GOT3 (cell line): Measurements from ENCODE around the gene TPST2.
A peak's percentile ranks its signal among the peaks of the same experiment; 100 is the strongest.
"Not testable (repeated sequence)": the region's sequence is repeated elsewhere in the genome, so short reads cannot be mapped to it uniquely, and the experiment has no call there.

ENCODE experiments used
- DNase-seq: peaks from one replicate; lab custom pipeline; 2025; ENCODE audit warnings: mixed read lengths; lab: John Stamatoyannopoulos, UW

The TPST2 gene

DNA sequence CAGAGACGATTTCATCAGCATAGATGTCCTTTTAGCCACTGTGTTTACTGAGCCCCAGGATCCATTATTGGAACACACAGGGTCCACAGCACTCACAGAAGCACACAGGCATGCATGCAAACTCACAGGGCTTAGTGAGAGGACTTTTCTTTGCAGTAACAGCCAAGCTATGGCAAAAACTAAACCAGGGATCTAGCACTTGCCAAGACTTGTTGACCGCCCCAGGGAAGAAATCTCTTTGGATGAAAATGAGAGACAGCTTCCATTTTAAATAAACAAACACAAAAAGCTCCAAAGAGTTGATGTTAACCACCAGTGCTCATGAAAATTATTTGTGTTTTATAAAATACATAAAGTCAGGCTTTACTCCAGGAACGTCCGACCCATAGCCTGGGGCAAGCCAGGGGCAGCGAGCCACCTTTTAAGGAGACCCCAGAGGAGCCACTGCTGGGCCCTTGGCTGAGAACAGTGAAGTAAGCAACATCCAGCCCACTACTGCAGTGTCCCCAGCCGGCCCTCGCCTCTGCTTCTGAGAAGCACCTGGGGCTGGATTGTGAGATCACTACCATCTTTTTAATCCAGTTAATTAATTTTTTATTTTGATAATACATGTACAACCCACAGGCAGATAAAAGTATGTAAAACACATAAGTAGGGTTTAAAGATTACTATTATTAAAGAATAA lies 55.6 kb downstream of the TPST2 start:
- no peak for DNase-seq

DNA sequence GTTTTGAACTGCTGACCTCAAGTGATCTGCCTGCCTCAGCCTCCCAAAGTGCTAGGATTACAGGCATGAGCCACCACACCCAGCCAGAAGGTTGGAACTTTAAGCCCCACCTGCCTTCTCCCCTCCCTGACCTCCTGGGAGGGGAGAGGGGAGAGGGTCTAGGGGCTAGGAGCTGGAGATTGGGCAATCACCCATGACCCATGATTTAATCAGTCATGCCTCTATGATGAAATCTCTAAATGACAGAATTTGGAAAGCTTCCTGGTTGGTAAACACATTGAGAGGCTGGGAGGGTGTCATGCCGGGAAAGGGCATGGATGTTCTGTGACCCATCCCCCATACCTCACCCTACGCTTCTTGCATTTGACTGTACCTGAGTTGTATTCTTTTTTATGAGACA lies 60.6 kb downstream of the TPST2 start:
- no peak for DNase-seq

DNA sequence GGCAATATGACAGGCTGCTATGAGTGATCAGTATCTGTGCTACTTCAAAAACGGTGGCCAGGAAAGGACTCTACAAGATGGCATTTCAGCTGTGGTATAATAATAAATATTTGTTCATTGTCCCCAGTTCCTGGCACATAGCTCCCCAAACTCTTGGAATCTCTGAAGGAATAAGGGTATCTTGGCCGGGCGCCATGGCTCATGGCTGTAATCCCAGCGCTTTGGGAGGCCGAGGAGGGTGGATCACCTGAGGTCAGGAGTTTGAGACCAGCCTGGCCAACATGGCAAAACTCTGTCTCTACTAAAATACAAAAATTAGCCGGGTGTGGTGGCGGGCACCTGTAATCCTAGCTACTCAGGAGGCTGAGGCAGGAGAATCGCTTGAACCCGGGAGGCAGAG lies 61.4 kb downstream of the TPST2 start:
- not testable (repeated sequence) for DNase-seq

GRCh38 chr22:26527574-26528465 lies 62.1 kb downstream of the TPST2 start:
- no peak for DNase-seq

DNA sequence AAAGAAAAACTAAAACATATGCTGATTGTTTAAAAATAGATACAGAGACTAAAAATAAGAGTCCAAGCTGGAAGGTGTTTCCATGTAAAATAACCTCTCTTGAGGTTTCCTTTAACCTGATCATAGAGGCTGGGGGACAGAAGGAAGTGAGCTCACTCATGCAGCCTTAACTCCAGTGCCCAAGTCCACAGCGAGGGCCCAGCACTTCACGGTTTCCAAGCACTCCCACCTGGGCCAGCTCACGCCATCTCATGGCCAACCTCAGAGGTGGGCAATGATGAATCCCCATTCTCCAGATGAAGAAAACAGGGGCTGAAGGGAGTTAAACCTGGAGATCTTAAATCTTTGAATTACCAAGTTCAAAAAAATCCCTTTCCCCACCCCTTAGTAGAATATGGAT lies 62.8 kb downstream of the TPST2 start:
- no peak for DNase-seq

DNA sequence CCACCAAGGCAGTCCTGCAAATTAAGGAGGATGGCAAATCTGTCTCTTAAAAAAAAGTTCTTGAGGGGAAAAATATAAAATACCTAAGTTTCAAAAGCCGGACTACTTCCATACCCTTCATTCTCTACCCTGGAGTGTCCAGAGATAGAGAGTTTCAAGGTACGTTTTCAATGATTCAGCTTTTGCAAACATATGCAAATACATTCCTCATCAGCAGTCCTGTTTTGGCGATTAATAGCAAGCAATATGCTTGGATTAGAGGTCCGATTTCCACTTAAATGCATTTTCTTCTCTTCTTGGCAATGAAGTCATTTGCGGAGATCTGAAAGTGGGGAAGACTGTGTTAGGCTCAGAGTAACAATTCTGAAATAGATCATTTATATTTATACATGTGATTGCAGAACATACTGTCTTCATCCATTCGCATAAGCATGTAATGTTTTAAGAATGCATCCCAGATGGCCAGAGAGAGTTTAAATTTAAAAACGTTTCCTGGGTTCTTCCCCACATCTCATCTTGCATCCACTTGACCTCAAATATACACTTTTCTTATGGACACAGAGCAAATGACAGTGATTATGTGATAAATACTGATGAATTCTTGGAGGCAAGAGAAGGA lies 63.9 kb downstream of the TPST2 start:
- DNase-seq, result no peak

DNA sequence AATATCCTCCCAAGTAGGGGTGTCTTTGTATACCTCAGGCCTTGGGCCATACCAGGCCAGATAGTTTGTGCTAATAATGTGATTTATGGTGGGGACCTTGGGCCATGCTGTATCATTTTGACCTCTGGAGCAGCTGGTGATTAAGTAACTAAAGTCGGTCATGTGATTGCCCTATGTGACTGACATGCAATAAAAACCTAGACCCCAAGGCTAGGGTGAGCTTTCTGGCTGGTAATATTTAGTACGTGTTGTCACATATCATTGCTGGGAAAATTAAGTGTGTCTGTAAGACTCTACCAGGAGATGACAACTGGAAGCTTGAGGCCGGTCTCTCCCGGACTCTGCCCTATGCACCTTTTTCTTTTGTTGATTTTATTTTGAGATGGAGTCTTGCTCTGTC lies 65.1 kb downstream of the TPST2 start:
- DNase-seq, result no peak

GRCh38 chr22:26522592-26522991 lies 67.3 kb downstream of the TPST2 start:
- no peak for DNase-seq

DNA sequence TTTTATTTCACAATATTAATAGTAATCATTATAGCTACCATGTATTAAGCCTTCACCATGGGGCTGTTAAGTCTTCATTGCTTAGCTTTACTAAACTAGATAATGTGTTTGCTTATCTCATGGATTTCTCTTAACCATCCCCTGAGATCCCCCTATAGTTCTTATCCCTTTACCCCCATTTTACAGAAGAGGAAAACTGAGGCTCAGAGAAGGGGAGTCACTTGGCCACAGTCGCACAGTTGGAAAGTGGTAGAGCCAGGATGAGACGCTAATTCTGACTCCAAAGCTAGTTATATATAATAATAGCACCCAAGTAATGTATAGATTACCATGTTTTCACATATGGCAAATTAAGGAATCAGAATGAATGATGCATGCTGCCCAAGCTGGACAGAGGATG lies 67.9 kb downstream of the TPST2 start:
- DNase-seq, result no peak

GRCh38 chr22:26517429-26517828 lies 72.5 kb downstream of the TPST2 start:
- DNase-seq, result no peak

GRCh38 chr22:26516503-26516902 lies 73.4 kb downstream of the TPST2 start:
- DNase-seq, result no peak

- no peak for DNase-seq
These were observed 74.0 kb downstream of the TPST2 start for GRCh38 chr22:26515931-26516330.

- no peak for DNase-seq
These were observed 75.3 kb downstream of the TPST2 start for GRCh38 chr22:26514419-26515161.

DNA sequence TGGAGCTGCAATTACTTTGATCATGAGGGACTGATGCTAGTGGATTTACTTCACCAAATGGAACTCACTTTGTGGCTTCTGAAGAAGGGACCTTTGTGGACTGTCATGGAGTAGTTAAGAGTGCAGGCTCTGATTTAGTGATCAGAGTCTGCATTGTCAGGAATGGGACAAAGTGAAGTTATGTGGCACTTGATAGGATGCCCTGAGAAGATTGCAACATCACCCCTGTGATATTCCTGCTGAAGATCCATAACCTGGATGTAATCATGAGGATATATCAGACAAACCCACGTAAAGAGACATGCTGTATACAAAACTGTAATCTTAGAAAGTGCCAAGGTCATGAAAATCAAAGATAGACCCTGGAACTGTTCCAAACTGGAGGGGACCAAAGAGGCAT lies 76.1 kb downstream of the TPST2 start:
- no peak for DNase-seq

GRCh38 chr22:26512149-26512793 lies 77.7 kb downstream of the TPST2 start, which contains the start of gene TFIP11:
Gene TFIP11, minus strand, starts transcription at chr22:26512473. Its CDS starts 2,201 bp downstream, at chr22:26510272.
- DNase-seq, result peak; percentile 59

DNA sequence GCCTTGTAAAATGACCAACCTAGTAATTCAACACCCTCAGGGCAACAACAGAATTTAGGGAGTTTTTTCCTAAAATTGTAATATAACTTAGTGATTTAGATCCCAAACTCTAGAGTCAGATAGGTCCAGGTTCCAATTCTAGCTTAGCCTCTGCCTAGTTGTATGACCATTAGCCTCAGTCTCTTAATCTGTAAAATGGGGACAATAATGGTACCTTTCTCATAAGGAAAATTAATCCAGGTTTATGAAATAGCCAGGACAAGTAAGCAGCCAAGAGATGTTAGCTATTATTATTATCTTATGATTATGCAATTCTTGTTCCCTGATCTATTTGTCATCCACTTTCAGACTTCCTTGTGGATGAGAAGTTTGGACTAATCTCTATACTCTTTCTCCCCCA lies 81.8 kb downstream of the TPST2 start:
- DNase-seq, result no peak

DNA sequence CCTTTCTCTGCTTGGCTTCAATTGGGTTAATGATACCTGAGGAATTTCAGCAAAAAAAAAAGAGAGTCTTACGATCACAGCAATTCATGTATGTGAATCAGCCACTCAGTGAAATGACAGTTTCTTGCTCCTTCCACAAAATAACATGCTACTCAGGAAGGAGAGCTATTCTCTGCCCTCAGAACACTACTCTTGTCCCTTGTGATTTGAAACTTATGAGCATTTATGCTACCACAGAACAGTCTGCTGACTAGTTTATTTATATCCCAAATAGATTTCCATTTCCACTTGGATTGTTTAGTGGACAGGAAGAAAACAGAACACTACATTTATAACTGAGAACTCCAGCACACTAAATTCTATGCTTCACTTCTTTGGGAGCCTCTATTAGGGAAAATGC lies 86.2 kb downstream of the TPST2 start:
- no peak for DNase-seq

DNA sequence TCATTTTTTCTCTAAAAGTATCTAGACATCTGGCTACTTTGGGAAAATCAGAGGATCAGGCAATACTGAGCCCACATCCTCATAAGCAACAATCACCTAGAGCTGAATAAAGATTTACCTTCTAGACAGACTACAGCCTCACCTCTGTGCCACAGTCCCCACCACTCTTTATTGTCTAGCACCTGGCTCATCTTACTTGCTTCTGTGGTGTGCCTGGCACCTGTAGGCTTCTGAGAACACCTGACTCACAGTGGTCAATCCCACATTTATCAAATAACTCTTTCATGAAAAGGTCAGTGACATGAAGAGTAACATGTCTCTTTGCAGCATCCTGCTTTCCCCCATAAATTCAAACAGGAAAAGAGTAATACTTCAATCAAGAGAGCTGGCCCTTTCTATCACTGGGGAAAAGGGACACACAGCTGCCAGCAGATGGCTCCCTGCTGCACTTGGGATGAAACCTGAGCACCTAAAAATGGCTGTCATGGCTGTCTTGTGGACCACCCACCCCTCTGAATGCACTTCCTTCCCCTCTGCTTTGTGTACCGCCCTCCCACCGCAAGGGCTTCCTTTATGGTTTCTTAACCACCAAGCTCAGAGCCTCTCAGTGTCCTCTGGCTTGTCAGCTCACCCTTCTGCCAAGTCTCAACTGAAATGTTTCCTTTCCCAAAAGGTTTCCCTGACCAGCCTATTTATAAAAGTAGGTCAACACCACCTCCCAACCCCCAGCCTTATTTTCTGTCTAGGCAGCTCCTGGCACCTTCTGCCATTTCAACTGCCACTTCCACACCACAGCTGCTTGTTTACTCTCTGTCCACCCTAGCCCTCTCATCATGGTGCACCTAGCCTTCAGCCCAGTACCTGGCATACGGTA lies 87.0 kb downstream of the TPST2 start:
- DNase-seq, result no peak

DNA sequence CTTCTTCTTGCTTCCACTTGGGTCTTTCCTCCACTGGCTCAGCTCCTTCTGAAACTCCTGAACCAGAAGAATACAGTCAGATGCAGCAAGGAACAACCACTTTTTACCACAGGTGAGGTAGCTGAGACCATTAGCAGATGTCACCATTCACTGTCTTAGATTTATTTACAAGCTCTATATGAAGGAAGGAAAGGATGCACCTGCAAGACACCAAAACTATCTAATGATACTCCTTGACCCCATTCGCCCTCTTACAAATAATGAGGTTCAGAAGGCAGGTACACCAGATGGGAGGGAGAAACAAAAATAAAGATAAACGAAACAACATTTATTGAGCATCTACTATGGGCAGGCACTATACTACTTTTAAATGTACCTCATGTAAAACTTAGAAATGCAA lies 87.9 kb downstream of the TPST2 start:
- DNase-seq, result no peak

DNA sequence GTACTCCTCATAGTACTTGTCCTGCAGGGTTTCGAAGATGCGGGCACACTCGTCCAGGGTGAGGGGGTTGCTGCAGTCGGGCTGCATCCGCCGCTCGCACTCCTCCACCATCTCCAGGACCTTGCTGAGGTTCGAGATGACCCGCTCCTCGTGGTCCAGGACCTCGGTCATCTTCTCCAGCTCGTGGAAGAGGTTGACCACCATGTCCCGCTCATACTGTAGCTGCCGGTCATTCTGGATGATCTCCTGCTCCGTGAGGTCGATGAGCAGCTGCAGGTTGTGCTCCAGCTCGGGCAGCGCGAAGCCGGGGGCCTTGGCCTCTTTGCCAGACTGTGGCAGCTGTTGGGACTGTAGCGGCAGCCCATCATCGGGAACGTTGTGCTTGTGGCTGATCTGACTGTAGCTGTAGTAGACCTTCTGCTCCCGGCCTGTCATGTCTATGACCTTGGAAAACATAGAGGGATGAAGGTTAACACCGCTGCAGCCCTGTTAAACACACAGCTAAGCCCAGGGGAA lies 90.7 kb downstream of the TPST2 start:
- no peak for DNase-seq
